ENCODE results near the gene GMDS. TPM values are rescaled to one million over a fixed set of nuclear protein-coding genes. Genes with fewer than 3 reads are reported as not detected.

The GMDS gene
- total and polyA plus RNA-seq, 2 experiments from 2014 or later = 30.1 to 36.5 TPM

GRCh38 chr6:2125158-2125557 lies 120.2 kb downstream of the GMDS start (continued):
- no peak for TF ChIP-seq REST (IDR thresholded peaks at IDR 0.05; ENCODE audit: unreplicated experiment)
- no peak for TF ChIP-seq NANOG (IDR thresholded peaks at IDR 0.05; ENCODE audit: borderline replicate concordance)
- TF ChIP-seq ZNF331 (CRISPR knock-in tag; IDR thresholded peaks at IDR 0.05; ENCODE audit: low read depth) = no peak
- no peak for TF ChIP-seq ZNF114 (CRISPR knock-in tag; IDR thresholded peaks at IDR 0.05)

- DNase-seq (ENCODE audit: low spot score) (no peak), ATAC-seq (no peak)
- Histone ChIP-seq H3F3A (replicated peaks; ENCODE audit: low read depth) (no peaks in the 10 kb centered on the region), H3K79me2 (replicated peaks; ENCODE audit: insufficient read depth) (peaks cover 7% of the 10 kb centered on the region), H3K4me2 (no peak overlapping the region), H3K36me3 (ENCODE audit: insufficient read depth) (no peaks in the 10 kb centered on the region), H3K4me1 (ENCODE audit: insufficient read depth) (peaks cover 5% of the 10 kb centered on the region), H3K27me3 (ENCODE audit: insufficient read depth) (no peaks in the 10 kb centered on the region), H3K27ac (ENCODE audit: low read depth) (no peak overlapping the region), H3K4me3 (no peak overlapping the region), H2AFZ (no peak overlapping the region), H4K20me1 (replicated peaks; ENCODE audit: insufficient read depth) (no peaks in the 10 kb centered on the region; the same call in 1 of the 2 replicates), H3K9me2 (ENCODE audit: insufficient read depth) (no peaks in the 10 kb centered on the region)
- Mint-ChIP-seq H3K9me3 (no peaks in the 10 kb centered on the region), H3K4me1 (peaks cover 7% of the 10 kb centered on the region), H3K4me3 (no peak overlapping the region), H3K36me3 (ENCODE audit: low read depth) (peaks cover 2% of the 10 kb centered on the region; the same call in 1 of the 3 replicates), H3K27ac (no peak overlapping the region), H3K27me3 (ENCODE audit: insufficient read depth, low read depth, poor library complexity) (peaks cover 2% of the 10 kb centered on the region)
- TF ChIP-seq STAT1 (IDR thresholded peaks at IDR 0.05; ENCODE audit: unreplicated experiment) (no peak), REST (IDR thresholded peaks at IDR 0.05; ENCODE audit: unreplicated experiment) (no peak), EZH2 (IDR thresholded peaks at IDR 0.05; ENCODE audit: low read depth, unreplicated experiment) (no peak), EZH2phosphoT487 (IDR thresholded peaks at IDR 0.05; ENCODE audit: unreplicated experiment) (no peak), POLR2AphosphoS5 (IDR thresholded peaks at IDR 0.05; ENCODE audit: low read depth) (no peak), ZNF462 (CRISPR knock-in tag; IDR thresholded peaks at IDR 0.05) (no peak), ZNF114 (CRISPR knock-in tag; IDR thresholded peaks at IDR 0.05) (no peak), JUNB (IDR thresholded peaks at IDR 0.05; ENCODE audit: unreplicated experiment) (no peak), ZNF331 (CRISPR knock-in tag; IDR thresholded peaks at IDR 0.05; ENCODE audit: low read depth) (no peak)
These were observed 121.1 kb downstream of the GMDS start for GRCh38 chr6:2124260-2124709.
